ENCODE data around the gene IRF1. TPM values are rescaled to one million over a fixed set of nuclear protein-coding genes. Genes with fewer than 3 reads are reported as not detected.

IRF1 gene
- polyA plus RNA-seq, 4 donors, result 51.7 to 80.5 (median 59.0) TPM

GRCh38 chr5:132480893-132481595 is 9.5 kb downstream of the IRF1 start:
- peaks cover 15 to 70% (median 19%) of the 10 kb centered on the region in 3 donors for H3K4me1 ChIP-seq (ENCODE audit: control insufficient read depth in 3 of 3, insufficient read depth in 2 of 3, low read depth in 1 of 3, low read length in 2 of 3)
- DNase-seq, result peak in 1 of 2 donors; percentile 47
- FAIRE-seq, result no peak

GRCh38 chr5:132480546-132480892 is 10.1 kb downstream of the IRF1 start:
- Histone ChIP-seq H3K9me3 (ENCODE audit: control insufficient read depth in 2 of 2, insufficient read depth in 1 of 2, low read depth in 1 of 2, low read length in 1 of 2) (no peaks in the 10 kb centered on the region), H3K27ac (ENCODE audit: low read depth in 1 of 3, low read length in 2 of 3) (peak overlapping the region; percentile 8 to 93 (median 49)), H3K4me1 (ENCODE audit: control insufficient read depth in 3 of 3, insufficient read depth in 2 of 3, low read depth in 1 of 3, low read length in 2 of 3) (peaks cover 14 to 72% (median 20%) of the 10 kb centered on the region in 3 donors), H3K36me3 (ENCODE audit: control insufficient read depth in 3 of 3, insufficient read depth in 2 of 3, low read depth in 1 of 3, low read length in 3 of 3) (peaks cover 17 to 68% (median 19%) of the 10 kb centered on the region in 3 donors), H3K27me3 (ENCODE audit: control insufficient read depth in 3 of 3, insufficient read depth in 3 of 3, low read length in 3 of 3) (no peaks in the 10 kb centered on the region), H3K4me3 (ENCODE audit: low read depth in 1 of 3, low read length in 3 of 3) (no peak overlapping the region)
- FAIRE-seq, result no peak
- DNase-seq, result no peak
- 84 to 88% (median 85%) methylated on average over 5 of the region's 5 CpGs for WGBS, 3 donors

More at GRCh38 chr5:132480893-132481595, 9.5 kb downstream of the IRF1 start:
- Histone ChIP-seq H3K27me3 (ENCODE audit: control insufficient read depth in 3 of 3, insufficient read depth in 3 of 3, low read length in 3 of 3) (no peaks in the 10 kb centered on the region), H3K4me3 (ENCODE audit: low read depth in 1 of 3, low read length in 3 of 3) (no peak overlapping the region), H3K36me3 (ENCODE audit: control insufficient read depth in 3 of 3, insufficient read depth in 2 of 3, low read depth in 1 of 3, low read length in 3 of 3) (peaks cover 20 to 71% (median 22%) of the 10 kb centered on the region in 3 donors), H3K27ac (ENCODE audit: low read depth in 1 of 3, low read length in 2 of 3) (peak overlapping the region; percentile 8 to 93 (median 49)), H3K9me3 (ENCODE audit: control insufficient read depth in 2 of 2, insufficient read depth in 1 of 2, low read depth in 1 of 2, low read length in 1 of 2) (no peaks in the 10 kb centered on the region)
- WGBS, 3 donors, result 52 to 59% (median 54%) methylated on average over 4 of the region's 4 CpGs

- peak overlapping the region; percentile 35 to 93 (median 81) for H3K27ac ChIP-seq (ENCODE audit: low read depth in 1 of 3, low read length in 2 of 3)
- no peaks in the 10 kb centered on the region for H3K9me3 ChIP-seq (ENCODE audit: control insufficient read depth in 2 of 2, insufficient read depth in 1 of 2, low read depth in 1 of 2, low read length in 1 of 2)
- no peaks in the 10 kb centered on the region for H3K27me3 ChIP-seq (ENCODE audit: control insufficient read depth in 3 of 3, insufficient read depth in 3 of 3, low read length in 3 of 3)
- peaks cover 14 to 73% (median 24%) of the 10 kb centered on the region in 3 donors for H3K4me1 ChIP-seq (ENCODE audit: control insufficient read depth in 3 of 3, insufficient read depth in 2 of 3, low read depth in 1 of 3, low read length in 2 of 3)
- H3K4me3 ChIP-seq (ENCODE audit: low read depth in 1 of 3, low read length in 3 of 3), result no peak overlapping the region
- H3K36me3 ChIP-seq (ENCODE audit: control insufficient read depth in 3 of 3, insufficient read depth in 2 of 3, low read depth in 1 of 3, low read length in 3 of 3), result peaks cover 15 to 63% (median 17%) of the 10 kb centered on the region in 3 donors
- no peak for DNase-seq
- 70 to 77% (median 70%) methylated on average over 1 of the region's 1 CpG for WGBS, 3 donors
- FAIRE-seq, result no peak
These were observed 10.5 kb downstream of the IRF1 start for GRCh38 chr5:132480042-132480441.

- Histone ChIP-seq H3K4me1 (ENCODE audit: control insufficient read depth in 3 of 3, insufficient read depth in 2 of 3, low read depth in 1 of 3, low read length in 2 of 3) (peaks cover 14 to 76% (median 26%) of the 10 kb centered on the region in 3 donors), H3K36me3 (ENCODE audit: control insufficient read depth in 3 of 3, insufficient read depth in 2 of 3, low read depth in 1 of 3, low read length in 3 of 3) (peaks cover 11 to 56% (median 12%) of the 10 kb centered on the region in 3 donors), H3K4me3 (ENCODE audit: low read depth in 1 of 3, low read length in 3 of 3) (no peak overlapping the region), H3K27ac (ENCODE audit: low read depth in 1 of 3, low read length in 2 of 3) (peak overlapping the region; percentile 81 to 93 (median 85)), H3K27me3 (ENCODE audit: control insufficient read depth in 3 of 3, insufficient read depth in 3 of 3, low read length in 3 of 3) (no peaks in the 10 kb centered on the region), H3K9me3 (ENCODE audit: control insufficient read depth in 2 of 2, insufficient read depth in 1 of 2, low read depth in 1 of 2, low read length in 1 of 2) (no peaks in the 10 kb centered on the region)
- FAIRE-seq (no peak), DNase-seq (no peak)
- WGBS, 3 donors, result 57 to 70% (median 67%) methylated on average over 3 of the region's 3 CpGs
These were observed 11.2 kb downstream of the IRF1 start for GRCh38 chr5:132479111-132479951.

GRCh38 chr5:132478366-132478871 is 12.2 kb downstream of the IRF1 start:
- H3K27ac ChIP-seq (ENCODE audit: low read depth in 1 of 3, low read length in 2 of 3), result peak overlapping the region; percentile 81 to 93 (median 85)
- WGBS, 3 donors, result 13 to 50% (median 34%) methylated on average over 4 of the region's 4 CpGs
- H3K4me1 ChIP-seq (ENCODE audit: control insufficient read depth in 3 of 3, insufficient read depth in 2 of 3, low read depth in 1 of 3, low read length in 2 of 3), result peaks cover 14 to 80% (median 31%) of the 10 kb centered on the region in 3 donors
- peak; percentile 80 to 88 for DNase-seq
- peaks cover 2 to 47% (median 5%) of the 10 kb centered on the region in 3 donors for H3K36me3 ChIP-seq (ENCODE audit: control insufficient read depth in 3 of 3, insufficient read depth in 2 of 3, low read depth in 1 of 3, low read length in 3 of 3)
- no peaks in the 10 kb centered on the region for H3K9me3 ChIP-seq (ENCODE audit: control insufficient read depth in 2 of 2, insufficient read depth in 1 of 2, low read depth in 1 of 2, low read length in 1 of 2)
- H3K27me3 ChIP-seq (ENCODE audit: control insufficient read depth in 3 of 3, insufficient read depth in 3 of 3, low read length in 3 of 3), result no peaks in the 10 kb centered on the region
- peak overlapping the region in 1 of 3 donors; percentile 16 for H3K4me3 ChIP-seq (ENCODE audit: low read depth in 1 of 3, low read length in 3 of 3)
- no peak for FAIRE-seq

DNA sequence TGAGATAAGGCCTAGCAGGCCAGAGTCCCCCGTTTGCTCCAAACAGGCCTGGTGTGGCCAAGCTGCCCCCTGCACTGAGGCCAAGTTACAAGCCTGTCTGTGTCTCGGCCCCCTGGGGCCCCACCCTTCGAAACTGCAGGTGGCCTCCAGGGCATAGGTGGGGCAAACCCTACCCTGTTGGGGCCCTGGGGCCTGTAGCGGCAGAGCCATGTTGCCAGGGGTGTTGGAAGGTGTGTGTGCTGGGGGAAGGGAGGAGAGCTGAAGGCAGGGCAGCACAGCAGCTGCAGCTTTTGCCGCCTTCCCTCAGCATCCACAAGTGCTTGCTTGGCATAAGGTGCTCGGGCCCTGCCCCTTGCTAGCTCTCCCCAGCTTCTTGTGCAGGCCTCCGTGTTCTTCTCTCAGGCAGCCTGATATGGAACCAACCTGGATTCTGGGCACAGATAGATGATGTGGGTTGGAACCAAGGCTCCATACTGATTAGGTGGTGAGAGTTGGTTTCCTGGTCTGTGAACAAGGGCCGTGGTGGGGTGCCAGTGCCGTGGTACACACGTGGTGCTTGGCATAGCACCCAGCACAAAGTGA is 12.7 kb downstream of the IRF1 start:
- Histone ChIP-seq H3K27ac (ENCODE audit: low read depth in 1 of 3, low read length in 2 of 3) (peak overlapping the region; percentile 81 to 93 (median 85)), H3K4me1 (ENCODE audit: control insufficient read depth in 3 of 3, insufficient read depth in 2 of 3, low read depth in 1 of 3, low read length in 2 of 3) (peaks cover 14 to 81% (median 31%) of the 10 kb centered on the region in 3 donors), H3K9me3 (ENCODE audit: control insufficient read depth in 2 of 2, insufficient read depth in 1 of 2, low read depth in 1 of 2, low read length in 1 of 2) (no peaks in the 10 kb centered on the region), H3K4me3 (ENCODE audit: low read depth in 1 of 3, low read length in 3 of 3) (peak overlapping the region in 1 of 3 donors; percentile 16), H3K27me3 (ENCODE audit: control insufficient read depth in 3 of 3, insufficient read depth in 3 of 3, low read length in 3 of 3) (no peaks in the 10 kb centered on the region), H3K36me3 (ENCODE audit: control insufficient read depth in 3 of 3, insufficient read depth in 2 of 3, low read depth in 1 of 3, low read length in 3 of 3) (peaks cover 0 to 44% (median 0%) of the 10 kb centered on the region in 3 donors)
- DNase-seq (peak; percentile 86 to 96), FAIRE-seq (no peak)
- 16 to 53% (median 40%) methylated on average over 9 to 10 of the region's 10 CpGs for WGBS, 3 donors

GRCh38 chr5:132476876-132477781 is 13.4 kb downstream of the IRF1 start:
- Histone ChIP-seq H3K27me3 (ENCODE audit: control insufficient read depth in 3 of 3, insufficient read depth in 3 of 3, low read length in 3 of 3) (no peaks in the 10 kb centered on the region), H3K36me3 (ENCODE audit: control insufficient read depth in 3 of 3, insufficient read depth in 2 of 3, low read depth in 1 of 3, low read length in 3 of 3) (peaks cover 0 to 41% (median 0%) of the 10 kb centered on the region in 3 donors), H3K27ac (ENCODE audit: low read depth in 1 of 3, low read length in 2 of 3) (peak overlapping the region; percentile 81 to 93 (median 85)), H3K9me3 (ENCODE audit: control insufficient read depth in 2 of 2, insufficient read depth in 1 of 2, low read depth in 1 of 2, low read length in 1 of 2) (no peaks in the 10 kb centered on the region), H3K4me1 (ENCODE audit: control insufficient read depth in 3 of 3, insufficient read depth in 2 of 3, low read depth in 1 of 3, low read length in 2 of 3) (peaks cover 16 to 82% (median 31%) of the 10 kb centered on the region in 3 donors), H3K4me3 (ENCODE audit: low read depth in 1 of 3, low read length in 3 of 3) (no peak overlapping the region)
- WGBS, 3 donors, result 41 to 67% (median 52%) methylated on average over 7 of the region's 7 CpGs
- FAIRE-seq (no peak), DNase-seq (peak in 1 of 2 donors; percentile 74)

Data from small intestine (tissue), 7 donors.